Right atrium auricular region (tissue), 2 donors: ENCODE results near the gene PNPLA8. TPM values are rescaled to one million over a fixed set of nuclear protein-coding genes. Genes with fewer than 3 reads are reported as not detected.

Experiments used
- DNase-seq: peaks from one replicate; pipeline ENCODE4 v3.0.0-alpha.2; 2019; ENCODE audit warnings: low spot score
- H3K27ac ChIP-seq, 2 donors: fragments of 200-600 bp; sonication (generic); 1 replicate in 1 of 2; 2 replicates in 1 of 2; pipeline ENCODE4 v1.5.1; 2016 to 2019
- H3K27me3 ChIP-seq, 2 donors: fragments of 200-600 bp; sonication (generic); one replicate each; pipeline versions ENCODE4 v1.5.1 to v1.6.0; 2017 to 2019
- H3K36me3 ChIP-seq: fragments of 200-600 bp; sonication (generic); one replicate; pipeline ENCODE4 v1.5.1; 2016
- H3K4me1 ChIP-seq, 2 donors: fragments of 200-600 bp; sonication (generic); one replicate each; pipeline versions ENCODE4 v1.5.1 to v1.6.0; 2017 to 2019
- H3K4me3 ChIP-seq, 2 donors: fragments of 200-600 bp; sonication (generic); 1 replicate in 1 of 2; 2 replicates in 1 of 2; pipeline ENCODE4 v1.5.1; 2017 to 2019; ENCODE audit warnings: mild to moderate bottlenecking in 1 of 2, moderate library complexity in 1 of 2
- H3K9me3 ChIP-seq, 2 donors: fragments of 200-600 bp; sonication (generic); one replicate each; pipeline ENCODE4 v1.5.1; 2019
- total RNA-seq, 2 donors: library from RNA; depleted of rRNA; stranded (reverse); fragments of >200 nt; gene quantifications; one replicate each; pipeline ENCODE4 v1.1.0, GENCODE V29; 2016
- TF ChIP-seq, protein P1 (sequence below), 2 donors: fragments of 200-600 bp; sonication (generic); IDR thresholded peaks; one replicate each; pipeline ENCODE4 v1.5.1; 2019; ENCODE audit warnings: antibody characterized with exemption in 2 of 2

Gene PNPLA8
- total RNA-seq, 2 donors from 2014 or later, result 25.9 to 33.1 TPM

DNA sequence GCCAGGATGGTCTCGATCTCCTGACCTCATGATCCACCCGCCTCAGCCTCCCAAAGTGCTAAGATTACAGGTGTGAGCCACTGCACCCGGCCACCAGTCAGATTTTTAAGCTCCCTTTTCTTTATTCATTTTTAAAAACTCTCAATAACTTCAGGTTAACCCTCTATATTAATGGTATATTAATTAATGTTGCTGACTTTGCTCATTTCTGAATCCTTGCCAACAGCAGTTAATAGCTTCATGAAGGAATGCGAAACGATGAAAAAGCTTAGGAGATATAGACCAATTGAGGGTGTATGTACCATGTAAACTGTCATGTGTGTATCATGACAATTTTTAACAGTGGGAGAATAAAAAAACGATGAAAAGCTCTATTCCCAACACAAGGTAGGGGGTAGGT is 27.5 kb downstream of the PNPLA8 start:
- Histone ChIP-seq H3K4me1 (no peaks in the 10 kb centered on the region), H3K4me3 (no peak overlapping the region), H3K27me3 (no peaks in the 10 kb centered on the region), H3K9me3 (no peaks in the 10 kb centered on the region), H3K27ac (no peak overlapping the region), H3K36me3 (peaks cover 43% of the 10 kb centered on the region)
- TF ChIP-seq, protein P1, sequence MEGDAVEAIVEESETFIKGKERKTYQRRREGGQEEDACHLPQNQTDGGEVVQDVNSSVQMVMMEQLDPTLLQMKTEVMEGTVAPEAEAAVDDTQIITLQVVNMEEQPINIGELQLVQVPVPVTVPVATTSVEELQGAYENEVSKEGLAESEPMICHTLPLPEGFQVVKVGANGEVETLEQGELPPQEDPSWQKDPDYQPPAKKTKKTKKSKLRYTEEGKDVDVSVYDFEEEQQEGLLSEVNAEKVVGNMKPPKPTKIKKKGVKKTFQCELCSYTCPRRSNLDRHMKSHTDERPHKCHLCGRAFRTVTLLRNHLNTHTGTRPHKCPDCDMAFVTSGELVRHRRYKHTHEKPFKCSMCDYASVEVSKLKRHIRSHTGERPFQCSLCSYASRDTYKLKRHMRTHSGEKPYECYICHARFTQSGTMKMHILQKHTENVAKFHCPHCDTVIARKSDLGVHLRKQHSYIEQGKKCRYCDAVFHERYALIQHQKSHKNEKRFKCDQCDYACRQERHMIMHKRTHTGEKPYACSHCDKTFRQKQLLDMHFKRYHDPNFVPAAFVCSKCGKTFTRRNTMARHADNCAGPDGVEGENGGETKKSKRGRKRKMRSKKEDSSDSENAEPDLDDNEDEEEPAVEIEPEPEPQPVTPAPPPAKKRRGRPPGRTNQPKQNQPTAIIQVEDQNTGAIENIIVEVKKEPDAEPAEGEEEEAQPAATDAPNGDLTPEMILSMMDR (IDR thresholded peaks at IDR 0.05), result no peak
- DNase-seq, result no peak

- H3K27me3 ChIP-seq, result no peaks in the 10 kb centered on the region
- H3K9me3 ChIP-seq, result no peaks in the 10 kb centered on the region
- H3K4me3 ChIP-seq, result no peak overlapping the region
- peaks cover 43% of the 10 kb centered on the region for H3K36me3 ChIP-seq
- TF ChIP-seq, protein P1 (IDR thresholded peaks at IDR 0.05), result peak; percentile 78 to 82
- no peaks in the 10 kb centered on the region for H3K4me1 ChIP-seq
- no peak overlapping the region for H3K27ac ChIP-seq
- DNase-seq, result no peak
These were observed 28.7 kb downstream of the PNPLA8 start for GRCh38 chr7:108497082-108497725.

DNA sequence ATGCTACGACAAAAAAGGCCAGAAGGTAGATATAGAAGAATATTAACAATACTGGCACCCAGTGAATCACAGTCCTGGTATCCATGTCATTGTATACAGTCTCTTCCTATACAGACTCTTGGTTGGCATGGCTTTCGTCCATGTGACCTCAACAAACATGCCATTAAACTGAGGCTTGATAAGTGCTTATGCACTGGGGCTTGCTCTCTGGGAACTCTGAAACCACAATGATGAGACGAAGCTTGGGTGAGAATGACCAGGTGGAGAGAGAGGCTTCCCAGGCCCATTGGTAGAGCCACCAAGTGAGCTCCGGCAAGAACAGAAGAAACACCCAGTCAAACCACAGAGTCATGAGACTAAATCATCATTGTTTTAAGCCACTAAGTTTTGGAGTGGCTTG is 33.2 kb downstream of the PNPLA8 start:
- TF ChIP-seq, protein P1 (IDR thresholded peaks at IDR 0.05), result no peak

DNA sequence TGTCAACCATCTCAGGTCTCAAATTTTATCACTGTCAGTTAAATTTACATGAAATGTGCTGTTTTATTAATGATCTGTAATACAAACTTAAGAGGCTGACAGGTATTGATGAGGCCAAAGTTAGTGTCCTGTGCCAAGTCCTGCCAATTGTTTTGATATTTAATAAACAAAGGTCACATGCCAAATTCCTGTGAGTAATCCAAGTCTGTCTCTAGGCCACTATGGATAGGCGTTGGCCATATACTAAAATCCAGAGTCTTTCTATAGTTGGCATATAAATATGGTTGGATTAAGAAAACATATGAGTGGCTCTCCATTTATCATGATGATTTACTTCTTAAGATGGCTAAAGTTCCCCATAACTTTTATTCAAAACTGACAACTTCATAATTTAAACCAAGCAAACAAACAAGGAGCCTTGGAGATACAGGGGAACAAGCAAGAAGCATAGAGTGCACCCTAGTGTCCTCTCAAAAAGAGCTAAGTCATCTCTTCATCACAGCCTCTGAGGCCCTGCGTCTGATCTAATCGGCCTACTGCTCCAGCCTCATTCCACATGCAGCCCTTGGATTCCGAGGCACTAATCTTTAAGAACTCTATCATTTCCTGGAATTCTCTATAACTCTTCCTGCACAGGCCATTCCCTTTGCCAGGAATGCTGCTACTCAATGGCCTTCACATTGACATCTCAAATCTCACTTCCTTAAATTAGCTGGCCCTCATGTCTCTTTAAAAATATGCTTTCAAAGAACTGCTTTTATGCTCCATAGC is 37.0 kb downstream of the PNPLA8 start:
- H3K36me3 ChIP-seq, result peaks cover 27% of the 10 kb centered on the region
- DNase-seq, result no peak
- H3K27me3 ChIP-seq, result no peaks in the 10 kb centered on the region
- H3K4me1 ChIP-seq, result no peaks in the 10 kb centered on the region
- no peak overlapping the region for H3K4me3 ChIP-seq
- TF ChIP-seq, protein P1 (IDR thresholded peaks at IDR 0.05), result no peak
- H3K27ac ChIP-seq, result no peak overlapping the region
- H3K9me3 ChIP-seq, result no peaks in the 10 kb centered on the region

More for the DNA sequence above, 33.2 kb downstream of the PNPLA8 start:
- Histone ChIP-seq H3K27ac (no peak overlapping the region), H3K4me1 (no peaks in the 10 kb centered on the region), H3K27me3 (no peaks in the 10 kb centered on the region), H3K4me3 (no peak overlapping the region), H3K36me3 (peaks cover 37% of the 10 kb centered on the region), H3K9me3 (no peaks in the 10 kb centered on the region)
- DNase-seq, result no peak

DNA sequence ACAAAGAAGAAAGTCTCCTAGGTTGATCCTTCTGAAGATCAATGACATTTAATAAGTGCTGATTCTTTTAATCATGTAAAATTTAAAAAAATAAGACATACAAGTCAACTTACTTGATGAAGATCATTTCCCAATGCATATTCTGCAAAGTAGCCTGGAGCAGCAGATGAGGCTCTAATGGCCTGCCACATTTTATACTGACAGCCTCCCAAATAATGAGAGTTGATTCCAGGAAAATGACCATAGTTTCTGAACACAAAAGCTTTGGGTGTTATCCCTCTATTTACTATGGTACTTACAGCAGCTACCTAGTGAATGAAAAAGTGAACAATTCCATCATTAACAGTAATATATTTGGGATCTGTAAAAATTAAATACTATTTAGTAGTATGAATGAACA is 38.3 kb downstream of the PNPLA8 start:
- DNase-seq, result no peak
- peaks cover 27% of the 10 kb centered on the region for H3K36me3 ChIP-seq
- TF ChIP-seq, protein P1 (IDR thresholded peaks at IDR 0.05), result no peak

More for the DNA sequence above, 38.3 kb downstream of the PNPLA8 start:
- no peaks in the 10 kb centered on the region for H3K4me1 ChIP-seq
- no peak overlapping the region for H3K4me3 ChIP-seq
- H3K9me3 ChIP-seq, result no peaks in the 10 kb centered on the region
- H3K27me3 ChIP-seq, result no peaks in the 10 kb centered on the region
- H3K27ac ChIP-seq, result no peak overlapping the region
